Activated CD4-positive, alpha-beta T cell treated with anti-CD3 and anti-CD28 coated beads, Interleukin-2, amount 50 U/mL, for 48 hours (primary cell): ENCODE data around the gene MEX3C.

ENCODE experiments used
- DNase-seq, 2 experiments: peaks; one replicate each; pipeline ENCODE4 v3.0.0-alpha.2; 2020

The MEX3C gene

GRCh38 chr18:51153659-51154371 is 43.7 kb downstream of the MEX3C start:
- DNase-seq, result peak; percentile 53 to 61

GRCh38 chr18:51151568-51152511 is 45.6 kb downstream of the MEX3C start:
- DNase-seq, result peak; percentile 70 to 78

GRCh38 chr18:51151185-51151567 is 46.3 kb downstream of the MEX3C start:
- no peak for DNase-seq

GRCh38 chr18:51150113-51150700 is 47.3 kb downstream of the MEX3C start:
- peak in 1 of 2 experiments; percentile 16 for DNase-seq

GRCh38 chr18:51149670-51150069 is 47.8 kb downstream of the MEX3C start:
- DNase-seq, result no peak

GRCh38 chr18:51146909-51147308 is 50.6 kb downstream of the MEX3C start:
- no peak for DNase-seq

GRCh38 chr18:51138936-51139335 is 58.5 kb downstream of the MEX3C start:
- no peak for DNase-seq

- no peak for DNase-seq
Observed at GRCh38 chr18:51137891-51138290, 59.6 kb downstream of the MEX3C start.

GRCh38 chr18:51137026-51137729 is 60.3 kb downstream of the MEX3C start:
- no peak for DNase-seq

- no peak for DNase-seq
Observed at GRCh38 chr18:51135795-51136194, 61.7 kb downstream of the MEX3C start.

- DNase-seq, result no peak
Observed at GRCh38 chr18:51135364-51135763, 62.1 kb downstream of the MEX3C start.

- DNase-seq, result no peak
Observed at GRCh38 chr18:51134721-51135120, 62.8 kb downstream of the MEX3C start.

GRCh38 chr18:51133580-51134160 is 63.8 kb downstream of the MEX3C start:
- no peak for DNase-seq

- no peak for DNase-seq
Observed at GRCh38 chr18:51132256-51132935, 65.1 kb downstream of the MEX3C start.

- DNase-seq, result no peak
Observed at GRCh38 chr18:51128533-51128932, 68.9 kb downstream of the MEX3C start.

GRCh38 chr18:51127664-51128063 is 69.8 kb downstream of the MEX3C start:
- no peak for DNase-seq

GRCh38 chr18:51125976-51126375 is 71.5 kb downstream of the MEX3C start:
- no peak for DNase-seq
